ENCODE data around the gene ANKRD44.

GRCh38 chr2:197165020-197165419, 145.6 kb downstream of the ANKRD44 start:
- TF ChIP-seq CTCF (IDR thresholded peaks at IDR 0.05; ENCODE audit: borderline replicate concordance, extremely low read depth, low read length, poor library complexity, severe bottlenecking) (no peak), EZH2 (IDR thresholded peaks at IDR 0.05; ENCODE audit: borderline replicate concordance, low read depth, low read length, severe bottlenecking) (no peak)
